ENCODE data around the gene HMCN2.

DNA sequence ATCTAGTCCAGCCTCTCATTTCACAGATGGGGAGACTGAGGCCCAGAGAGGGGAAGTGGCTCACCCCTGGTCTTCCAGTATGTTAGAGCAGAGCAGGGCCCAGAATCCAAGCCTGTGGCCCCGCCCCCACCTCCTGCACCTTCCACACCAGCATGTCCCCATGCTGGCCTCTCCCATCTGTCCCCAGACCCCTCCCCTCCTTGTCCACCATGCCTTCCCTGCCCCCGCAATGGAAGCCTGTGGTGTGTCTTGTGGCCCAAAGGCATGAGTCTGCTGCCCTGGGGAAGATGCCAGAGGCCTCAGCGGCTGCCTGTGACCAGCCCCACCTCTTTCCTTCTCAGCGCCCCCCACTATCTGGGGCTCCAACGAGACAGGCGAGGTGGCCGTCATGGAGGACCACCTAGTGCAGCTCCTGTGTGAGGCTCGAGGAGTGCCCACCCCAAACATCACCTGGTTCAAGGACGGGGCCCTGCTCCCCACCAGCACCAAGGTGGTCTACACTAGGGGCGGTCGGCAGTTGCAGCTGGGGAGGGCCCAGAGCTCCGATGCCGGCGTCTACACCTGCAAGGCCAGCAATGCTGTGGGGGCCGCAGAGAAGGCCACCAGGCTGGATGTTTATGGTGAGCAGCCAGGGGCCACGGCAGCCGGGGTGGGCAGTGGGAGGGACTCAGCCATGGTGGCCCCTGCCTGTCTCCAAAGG is 87.2 kb downstream of the HMCN2 start:
- TF ChIP-seq, protein P1, sequence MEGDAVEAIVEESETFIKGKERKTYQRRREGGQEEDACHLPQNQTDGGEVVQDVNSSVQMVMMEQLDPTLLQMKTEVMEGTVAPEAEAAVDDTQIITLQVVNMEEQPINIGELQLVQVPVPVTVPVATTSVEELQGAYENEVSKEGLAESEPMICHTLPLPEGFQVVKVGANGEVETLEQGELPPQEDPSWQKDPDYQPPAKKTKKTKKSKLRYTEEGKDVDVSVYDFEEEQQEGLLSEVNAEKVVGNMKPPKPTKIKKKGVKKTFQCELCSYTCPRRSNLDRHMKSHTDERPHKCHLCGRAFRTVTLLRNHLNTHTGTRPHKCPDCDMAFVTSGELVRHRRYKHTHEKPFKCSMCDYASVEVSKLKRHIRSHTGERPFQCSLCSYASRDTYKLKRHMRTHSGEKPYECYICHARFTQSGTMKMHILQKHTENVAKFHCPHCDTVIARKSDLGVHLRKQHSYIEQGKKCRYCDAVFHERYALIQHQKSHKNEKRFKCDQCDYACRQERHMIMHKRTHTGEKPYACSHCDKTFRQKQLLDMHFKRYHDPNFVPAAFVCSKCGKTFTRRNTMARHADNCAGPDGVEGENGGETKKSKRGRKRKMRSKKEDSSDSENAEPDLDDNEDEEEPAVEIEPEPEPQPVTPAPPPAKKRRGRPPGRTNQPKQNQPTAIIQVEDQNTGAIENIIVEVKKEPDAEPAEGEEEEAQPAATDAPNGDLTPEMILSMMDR (IDR thresholded peaks at IDR 0.05; ENCODE audit: poor library complexity) = no peak
- TF ChIP-seq EZH2 (IDR thresholded peaks at IDR 0.05; ENCODE audit: borderline replicate concordance) = no peak
- no peak for TF ChIP-seq EZH2phosphoT487 (IDR thresholded peaks at IDR 0.05; ENCODE audit: low read depth, severe bottlenecking, unreplicated experiment)

Measured in hepatocyte (in vitro differentiated cells).